ENCODE measurements around the gene PRDM2. TPM values are rescaled to one million over a fixed set of nuclear protein-coding genes. Genes with fewer than 3 reads are reported as not detected.

The PRDM2 gene
- total RNA-seq, 1 donor from 2014 or later: 44.3 TPM

- Mint-ChIP-seq H3K27ac (no peak overlapping the region), H3K4me1 (ENCODE audit: low read depth) (no peaks in the 10 kb centered on the region), H3K9me3 (ENCODE audit: low read depth) (no peaks in the 10 kb centered on the region), H3K36me3 (ENCODE audit: insufficient read depth) (no peaks in the 10 kb centered on the region), H3K4me3 (ENCODE audit: low read depth) (no peak overlapping the region), H3K27me3 (no peaks in the 10 kb centered on the region)
- DNase-seq (ENCODE audit: low spot score, unreplicated experiment): no peak
- TF ChIP-seq CTCF (IDR thresholded peaks at IDR 0.05; ENCODE audit: unreplicated experiment): no peak
These were observed 114.1 kb downstream of the PRDM2 start for GRCh38 chr1:13814131-13814530.

- no peak for TF ChIP-seq CTCF (IDR thresholded peaks at IDR 0.05; ENCODE audit: unreplicated experiment)
- DNase-seq (ENCODE audit: low spot score, unreplicated experiment): no peak
- H3K27me3 Mint-ChIP-seq: no peaks in the 10 kb centered on the region
- no peak overlapping the region for H3K4me3 Mint-ChIP-seq (ENCODE audit: low read depth)
- no peak overlapping the region for H3K27ac Mint-ChIP-seq
- no peaks in the 10 kb centered on the region for H3K4me1 Mint-ChIP-seq (ENCODE audit: low read depth)
- H3K36me3 Mint-ChIP-seq (ENCODE audit: insufficient read depth): no peaks in the 10 kb centered on the region
- no peaks in the 10 kb centered on the region for H3K9me3 Mint-ChIP-seq (ENCODE audit: low read depth)
These were observed 116.2 kb downstream of the PRDM2 start for GRCh38 chr1:13816016-13816760.

GRCh38 chr1:13817906-13818305 lies 117.9 kb downstream of the PRDM2 start:
- no peak for TF ChIP-seq CTCF (IDR thresholded peaks at IDR 0.05; ENCODE audit: unreplicated experiment)
- no peaks in the 10 kb centered on the region for H3K4me1 Mint-ChIP-seq (ENCODE audit: low read depth)
- H3K4me3 Mint-ChIP-seq (ENCODE audit: low read depth): no peak overlapping the region
- H3K27ac Mint-ChIP-seq: no peak overlapping the region
- H3K36me3 Mint-ChIP-seq (ENCODE audit: insufficient read depth): peaks cover 4% of the 10 kb centered on the region
- H3K9me3 Mint-ChIP-seq (ENCODE audit: low read depth): no peaks in the 10 kb centered on the region
- DNase-seq (ENCODE audit: low spot score, unreplicated experiment): no peak
- H3K27me3 Mint-ChIP-seq: no peaks in the 10 kb centered on the region

- Mint-ChIP-seq H3K4me1 (ENCODE audit: low read depth) (no peaks in the 10 kb centered on the region), H3K4me3 (ENCODE audit: low read depth) (no peak overlapping the region), H3K27me3 (no peaks in the 10 kb centered on the region), H3K36me3 (ENCODE audit: insufficient read depth) (peaks cover 4% of the 10 kb centered on the region), H3K27ac (no peak overlapping the region), H3K9me3 (ENCODE audit: low read depth) (no peaks in the 10 kb centered on the region)
- no peak for DNase-seq (ENCODE audit: low spot score, unreplicated experiment)
- TF ChIP-seq CTCF (IDR thresholded peaks at IDR 0.05; ENCODE audit: unreplicated experiment): no peak
These were observed 118.9 kb downstream of the PRDM2 start for GRCh38 chr1:13818926-13819325.

- Mint-ChIP-seq H3K4me3 (ENCODE audit: low read depth) (no peak overlapping the region), H3K27me3 (no peaks in the 10 kb centered on the region)
These were observed 119.7 kb downstream of the PRDM2 start for GRCh38 chr1:13819642-13820041.

More at GRCh38 chr1:13819642-13820041, 119.7 kb downstream of the PRDM2 start:
- Mint-ChIP-seq H3K9me3 (ENCODE audit: low read depth) (no peaks in the 10 kb centered on the region), H3K4me1 (ENCODE audit: low read depth) (no peaks in the 10 kb centered on the region), H3K36me3 (ENCODE audit: insufficient read depth) (peaks cover 4% of the 10 kb centered on the region), H3K27ac (no peak overlapping the region)
- TF ChIP-seq CTCF (IDR thresholded peaks at IDR 0.05; ENCODE audit: unreplicated experiment): no peak
- DNase-seq (ENCODE audit: low spot score, unreplicated experiment): no peak
